ENCODE measurements around the gene PDZK1IP1.

The PDZK1IP1 gene

GRCh38 chr1:47189844-47190508, at the start of gene PDZK1IP1:
TSS of gene PDZK1IP1 (minus strand) at chr1:47190036. CDS start at chr1:47189932, 104 bp downstream.
- DNase-seq (ENCODE audit: low read depth in 1 of 2, low spot score in 1 of 2), result no peak

- no peak for DNase-seq (ENCODE audit: low read depth in 1 of 2, low spot score in 1 of 2)
Measured at GRCh38 chr1:47238935-47239592, 49.2 kb upstream of the PDZK1IP1 start.

- no peak for DNase-seq (ENCODE audit: low read depth in 1 of 2, low spot score in 1 of 2)
Measured at GRCh38 chr1:47235806-47236205, 46.0 kb upstream of the PDZK1IP1 start.

GRCh38 chr1:47235241-47235681, 45.4 kb upstream of the PDZK1IP1 start:
- no peak for DNase-seq (ENCODE audit: low read depth in 1 of 2, low spot score in 1 of 2)

- no peak for DNase-seq (ENCODE audit: low read depth in 1 of 2, low spot score in 1 of 2)
Measured at GRCh38 chr1:47233186-47233585, 43.4 kb upstream of the PDZK1IP1 start.

- no peak for DNase-seq (ENCODE audit: low read depth in 1 of 2, low spot score in 1 of 2)
Measured at GRCh38 chr1:47232187-47232874, 42.5 kb upstream of the PDZK1IP1 start, which contains the start of gene TAL1. TSS of gene TAL1 (minus strand) at chr1:47232225. CDS start at chr1:47225888, 6,337 bp downstream.

- DNase-seq (ENCODE audit: low read depth in 1 of 2, low spot score in 1 of 2), result no peak
Measured at GRCh38 chr1:47231301-47232186, 41.7 kb upstream of the PDZK1IP1 start.

- DNase-seq (ENCODE audit: low read depth in 1 of 2, low spot score in 1 of 2), result no peak
Measured at GRCh38 chr1:47230692-47231300, 41.0 kb upstream of the PDZK1IP1 start.

- DNase-seq (ENCODE audit: low read depth in 1 of 2, low spot score in 1 of 2), result no peak
Measured at GRCh38 chr1:47229886-47230691, 40.3 kb upstream of the PDZK1IP1 start.

- DNase-seq (ENCODE audit: low read depth in 1 of 2, low spot score in 1 of 2), result no peak
Measured at GRCh38 chr1:47229031-47229885, 39.4 kb upstream of the PDZK1IP1 start.

GRCh38 chr1:47228644-47229030, 38.8 kb upstream of the PDZK1IP1 start:
- DNase-seq (ENCODE audit: low read depth in 1 of 2, low spot score in 1 of 2), result no peak

- no peak for DNase-seq (ENCODE audit: low read depth in 1 of 2, low spot score in 1 of 2)
Measured at GRCh38 chr1:47227341-47228232, 37.8 kb upstream of the PDZK1IP1 start.

GRCh38 chr1:47226839-47227215, 37.0 kb upstream of the PDZK1IP1 start:
- no peak for DNase-seq (ENCODE audit: low read depth in 1 of 2, low spot score in 1 of 2)

- no peak for DNase-seq (ENCODE audit: low read depth in 1 of 2, low spot score in 1 of 2)
Measured at GRCh38 chr1:47226121-47226838, 36.4 kb upstream of the PDZK1IP1 start.

GRCh38 chr1:47225430-47226100, 35.7 kb upstream of the PDZK1IP1 start:
- no peak for DNase-seq (ENCODE audit: low read depth in 1 of 2, low spot score in 1 of 2)

GRCh38 chr1:47224676-47225399, 35.0 kb upstream of the PDZK1IP1 start:
- no peak for DNase-seq (ENCODE audit: low read depth in 1 of 2, low spot score in 1 of 2)
